HG03432 (cell line): ENCODE results near the gene NRAP.
"Not testable (repeated sequence)": the region's sequence is repeated elsewhere in the genome, so short reads cannot be mapped to it uniquely, and the experiment has no call there.

Experiments used
- ATAC-seq: cut with Tn5 transposase; IDR thresholded peaks from one replicate; pipeline ENCODE4 v1.9.1; 2021; ENCODE audit warnings: mild to moderate bottlenecking, moderate library complexity; ENCODE audit not compliant: unreplicated experiment

Gene NRAP

GRCh38 chr10:113683300-113683699 is 19.5 kb upstream of the NRAP start:
- ATAC-seq: no peak

- ATAC-seq: peak; percentile 67
Measured at GRCh38 chr10:113681533-113682470, 18.0 kb upstream of the NRAP start.

GRCh38 chr10:113680190-113681111 is 16.6 kb upstream of the NRAP start:
- ATAC-seq: peak; percentile 27

GRCh38 chr10:113679463-113680189 is 15.8 kb upstream of the NRAP start, which contains the start of gene CASP7:
CASP7 (plus strand) TSS chr10:113679912; CDS start chr10:113697494, 17,582 bp downstream.
- peak; percentile 76 for ATAC-seq

GRCh38 chr10:113666682-113667252 is 2.9 kb upstream of the NRAP start:
- peak; percentile 88 for ATAC-seq

- ATAC-seq: no peak
Measured at GRCh38 chr10:113665806-113666354, 2.0 kb upstream of the NRAP start.

GRCh38 chr10:113665352-113665751 is 1.5 kb upstream of the NRAP start:
- ATAC-seq: no peak

- no peak for ATAC-seq
Measured at GRCh38 chr10:113663142-113663541, 699 bp downstream of the NRAP start.

- no peak for ATAC-seq
Measured at GRCh38 chr10:113661332-113661731, 2.5 kb downstream of the NRAP start.

GRCh38 chr10:113657544-113657943 is 6.3 kb downstream of the NRAP start:
- ATAC-seq: no peak

- ATAC-seq: no peak
Measured at GRCh38 chr10:113656896-113657295, 6.9 kb downstream of the NRAP start.

- not testable (repeated sequence) for ATAC-seq
Measured at GRCh38 chr10:113652456-113652855, 11.4 kb downstream of the NRAP start.

GRCh38 chr10:113651898-113652297 is 11.9 kb downstream of the NRAP start:
- no peak for ATAC-seq

GRCh38 chr10:113651021-113651420 is 12.8 kb downstream of the NRAP start:
- ATAC-seq: no peak

- no peak for ATAC-seq
Measured at GRCh38 chr10:113650172-113650571, 13.7 kb downstream of the NRAP start.

- ATAC-seq: no peak
Measured at GRCh38 chr10:113648478-113648877, 15.4 kb downstream of the NRAP start.

- ATAC-seq: no peak
Measured at GRCh38 chr10:113647812-113648211, 16.0 kb downstream of the NRAP start.

- ATAC-seq: no peak
Measured at GRCh38 chr10:113646336-113647201, 17.3 kb downstream of the NRAP start.
